HepG2 (cell line): ENCODE results near the gene RIPOR3. TPM values are rescaled to one million over a fixed set of nuclear protein-coding genes. Genes with fewer than 3 reads are reported as not detected.

Experiments used
- CAMTA2 ChIP-seq: sonication (generic); formaldehyde crosslinking; IDR thresholded peaks from 2 replicates; pipeline ENCODE4 v1.4.0; 2020; ENCODE audit warnings: mild to moderate bottlenecking, missing genetic modification reagents, borderline replicate concordance
- CBFB ChIP-seq: sonication (generic); formaldehyde crosslinking; IDR thresholded peaks from 2 replicates; pipeline ENCODE4 v1.4.0; 2020; ENCODE audit warnings: missing genetic modification reagents
- KDM3A ChIP-seq: IDR thresholded peaks from 2 replicates; pipeline ENCODE4 v1.6.1; 2018; ENCODE audit warnings: low read depth, missing compliant biosample characterization
- MBNL3 ChIP-seq: fragments of 250-450 bp; sonication (Bioruptor Pico); conservative IDR thresholded peaks from 2 replicates; pipeline ENCODE4 v1.8.0; 2022; ENCODE audit warnings: mild to moderate bottlenecking, inconsistent platforms
- RBM22 ChIP-seq: fragments of 200-400 bp; formaldehyde crosslinking; optimal IDR thresholded peaks from 2 replicates; pipeline ENCODE3; 2017; ENCODE audit warnings: mild to moderate bottlenecking, low read length, moderate library complexity
- RXRA ChIP-seq: sonication (generic); formaldehyde crosslinking; IDR thresholded peaks from 2 replicates; pipeline ENCODE4 v1.5.1; 2020; ENCODE audit warnings: missing genetic modification reagents
- SAP130 ChIP-seq: IDR thresholded peaks from 2 replicates; pipeline ENCODE4 v1.6.1; 2016; ENCODE audit warnings: low read depth
- SCMH1 ChIP-seq: sonication (generic); formaldehyde crosslinking; IDR thresholded peaks from 2 replicates; pipeline ENCODE4 v1.9.0; 2021; ENCODE audit warnings: missing genetic modification reagents, mild to moderate bottlenecking, borderline replicate concordance
- STAT5B ChIP-seq: sonication (generic); formaldehyde crosslinking; IDR thresholded peaks from 2 replicates; pipeline ENCODE4 v1.4.0; 2020; ENCODE audit warnings: missing genetic modification reagents
- ZNF263 ChIP-seq: sonication (generic); formaldehyde crosslinking; IDR thresholded peaks from 2 replicates; pipeline ENCODE4 v1.4.0; 2020; ENCODE audit warnings: missing genetic modification reagents
- ZNF343 ChIP-seq: sonication (generic); formaldehyde crosslinking; IDR thresholded peaks from 2 replicates; pipeline ENCODE4 v1.4.0; 2020; ENCODE audit warnings: mild to moderate bottlenecking, missing genetic modification reagents
- ZNF468 ChIP-seq: sonication (generic); formaldehyde crosslinking; IDR thresholded peaks from 2 replicates; pipeline ENCODE4 v1.8.0; 2022; ENCODE audit warnings: mild to moderate bottlenecking, moderate library complexity, missing genetic modification reagents
- ZNF670 ChIP-seq: sonication (generic); formaldehyde crosslinking; IDR thresholded peaks from 2 replicates; pipeline ENCODE4 v1.8.0; 2022; ENCODE audit warnings: mild to moderate bottlenecking, missing genetic modification reagents, borderline replicate concordance
- polyA plus RNA-seq, 8 experiments: library from polyadenylated mRNA; depleted of rRNA in 3 of 8; stranded (reverse) in 7 of 8; unstranded in 1 of 8; fragments of >200 nt; fragmentation: Illumina TruSeq in 4 of 8; extraction: Trizol in 4 of 8; gene quantifications; 2 replicates each; pipeline versions ENCODE4 v1.2.1 to v1.2.3, GENCODE V29; 2011 to 2016; ENCODE audit warnings: low read depth in 4 of 8, missing spikeins in 1 of 8, mixed read lengths in 1 of 8; ENCODE audit not compliant: insufficient read depth in 1 of 8
- total RNA-seq, 5 experiments: library from RNA; depleted of rRNA; stranded (reverse); fragments of >200 nt; fragmentation: Illumina TruSeq; extraction: Trizol; gene quantifications; 2 replicates each; pipeline ENCODE4 v1.2.3, GENCODE V29; 2016; ENCODE audit warnings: low read depth in 1 of 5
- TF ChIP-seq, protein P1 (sequence below): sonication (generic); formaldehyde crosslinking; IDR thresholded peaks from 2 replicates; pipeline ENCODE4 v1.5.0; 2020; ENCODE audit warnings: mild to moderate bottlenecking, missing genetic modification reagents, moderate library complexity
- TF ChIP-seq, protein P2 (sequence below): sonication (generic); formaldehyde crosslinking; IDR thresholded peaks from 2 replicates; pipeline ENCODE4 v1.4.0; 2020; ENCODE audit warnings: missing genetic modification reagents
- TF ChIP-seq, protein P3 (sequence below): sonication (generic); formaldehyde crosslinking; IDR thresholded peaks from 2 replicates; pipeline ENCODE4 v1.4.0; 2020; ENCODE audit warnings: missing genetic modification reagents
- TF ChIP-seq, protein P4 (sequence below): sonication (generic); formaldehyde crosslinking; IDR thresholded peaks from 2 replicates; pipeline ENCODE4 v1.4.0; 2020; ENCODE audit warnings: missing genetic modification reagents
- TF ChIP-seq, protein P5 (sequence below): sonication (generic); formaldehyde crosslinking; IDR thresholded peaks from 2 replicates; pipeline ENCODE4 v1.4.0; 2020; ENCODE audit warnings: missing genetic modification reagents
- TF ChIP-seq, protein P6 (sequence below): sonication (generic); formaldehyde crosslinking; IDR thresholded peaks from 2 replicates; pipeline ENCODE4 v1.5.1; 2020; ENCODE audit warnings: mild to moderate bottlenecking, moderate library complexity, missing genetic modification reagents
- TF ChIP-seq, protein P7 (sequence below): IDR thresholded peaks from 2 replicates; pipeline ENCODE4 v1.6.1; 2016; ENCODE audit warnings: mild to moderate bottlenecking, missing biosample characterization, missing genetic modification reagents

The RIPOR3 gene
- total and polyA plus RNA-seq, 2 of the 13 experiments (the other 11 are each of a cell fraction or from before 2014, with no cell fraction given): 0.18 TPM; not detected in 1

DNA sequence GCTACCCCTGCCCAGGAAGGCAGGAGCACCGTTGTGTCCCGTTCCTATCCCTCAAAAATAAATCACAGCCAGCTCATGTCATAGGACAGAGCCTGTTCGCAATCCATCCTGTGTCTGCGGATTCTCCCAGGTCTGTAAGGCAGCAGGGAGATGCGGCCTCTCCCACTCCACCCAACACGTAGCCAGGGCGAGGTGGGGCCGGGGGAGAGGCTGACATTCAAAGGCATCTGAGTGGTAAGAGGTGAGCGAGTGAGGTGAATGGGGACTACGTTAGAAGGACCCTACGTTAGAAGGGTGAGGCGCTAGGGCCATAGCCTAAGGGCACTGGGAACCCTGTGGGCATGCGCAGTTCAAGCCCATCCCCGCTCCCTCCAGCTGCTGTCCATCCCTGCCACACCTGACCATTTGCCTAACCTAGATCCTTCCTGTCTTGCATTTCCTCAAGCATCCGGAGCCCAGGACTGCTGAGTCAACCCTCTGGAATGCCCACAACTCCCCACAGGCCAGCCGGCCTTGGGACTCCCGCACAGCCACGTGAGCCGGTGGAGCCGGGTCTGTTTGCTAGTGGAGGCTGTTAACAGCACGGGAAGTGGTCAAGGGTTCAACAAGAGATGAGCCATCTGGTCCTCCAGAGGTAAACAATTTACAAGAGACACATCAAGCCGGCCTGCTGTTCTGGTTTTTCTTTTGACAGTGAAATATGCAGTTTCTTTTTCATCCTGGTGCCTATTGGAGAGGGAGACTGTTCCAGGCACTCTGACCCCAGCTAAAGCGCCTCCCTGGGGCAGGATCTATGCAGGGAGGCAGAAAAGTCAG, 45.9 kb downstream of the RIPOR3 start (continued):
- TF ChIP-seq, protein P1, sequence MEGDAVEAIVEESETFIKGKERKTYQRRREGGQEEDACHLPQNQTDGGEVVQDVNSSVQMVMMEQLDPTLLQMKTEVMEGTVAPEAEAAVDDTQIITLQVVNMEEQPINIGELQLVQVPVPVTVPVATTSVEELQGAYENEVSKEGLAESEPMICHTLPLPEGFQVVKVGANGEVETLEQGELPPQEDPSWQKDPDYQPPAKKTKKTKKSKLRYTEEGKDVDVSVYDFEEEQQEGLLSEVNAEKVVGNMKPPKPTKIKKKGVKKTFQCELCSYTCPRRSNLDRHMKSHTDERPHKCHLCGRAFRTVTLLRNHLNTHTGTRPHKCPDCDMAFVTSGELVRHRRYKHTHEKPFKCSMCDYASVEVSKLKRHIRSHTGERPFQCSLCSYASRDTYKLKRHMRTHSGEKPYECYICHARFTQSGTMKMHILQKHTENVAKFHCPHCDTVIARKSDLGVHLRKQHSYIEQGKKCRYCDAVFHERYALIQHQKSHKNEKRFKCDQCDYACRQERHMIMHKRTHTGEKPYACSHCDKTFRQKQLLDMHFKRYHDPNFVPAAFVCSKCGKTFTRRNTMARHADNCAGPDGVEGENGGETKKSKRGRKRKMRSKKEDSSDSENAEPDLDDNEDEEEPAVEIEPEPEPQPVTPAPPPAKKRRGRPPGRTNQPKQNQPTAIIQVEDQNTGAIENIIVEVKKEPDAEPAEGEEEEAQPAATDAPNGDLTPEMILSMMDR: peak; percentile 35; the same call in 1 of the 2 replicates
- TF ChIP-seq KDM3A (peak; percentile 99), SCMH1 (CRISPR knock-in tag) (no peak), CBFB (peak; percentile 76), CAMTA2 (CRISPR knock-in tag) (0 out of 2 replicates have a peak, but pooled peaks have one; percentile 24), RBM22 (no peak), ZNF670 (CRISPR knock-in tag) (peak; percentile 98), RXRA (CRISPR knock-in tag) (peak; percentile 93), ZNF343 (peak; percentile 88; the same call in 1 of the 2 replicates), ZNF263 (CRISPR knock-in tag) (peak; percentile 65), STAT5B (CRISPR knock-in tag) (no peak), MBNL3 (CRISPR knock-in tag) (no peak), ZNF468 (CRISPR knock-in tag) (0 out of 2 replicates have a peak, but pooled peaks have one; percentile 82), SAP130 (peak; percentile 99)
- TF ChIP-seq, protein P2, sequence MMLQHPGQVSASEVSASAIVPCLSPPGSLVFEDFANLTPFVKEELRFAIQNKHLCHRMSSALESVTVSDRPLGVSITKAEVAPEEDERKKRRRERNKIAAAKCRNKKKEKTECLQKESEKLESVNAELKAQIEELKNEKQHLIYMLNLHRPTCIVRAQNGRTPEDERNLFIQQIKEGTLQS: peak; percentile 100
- TF ChIP-seq, protein P3, sequence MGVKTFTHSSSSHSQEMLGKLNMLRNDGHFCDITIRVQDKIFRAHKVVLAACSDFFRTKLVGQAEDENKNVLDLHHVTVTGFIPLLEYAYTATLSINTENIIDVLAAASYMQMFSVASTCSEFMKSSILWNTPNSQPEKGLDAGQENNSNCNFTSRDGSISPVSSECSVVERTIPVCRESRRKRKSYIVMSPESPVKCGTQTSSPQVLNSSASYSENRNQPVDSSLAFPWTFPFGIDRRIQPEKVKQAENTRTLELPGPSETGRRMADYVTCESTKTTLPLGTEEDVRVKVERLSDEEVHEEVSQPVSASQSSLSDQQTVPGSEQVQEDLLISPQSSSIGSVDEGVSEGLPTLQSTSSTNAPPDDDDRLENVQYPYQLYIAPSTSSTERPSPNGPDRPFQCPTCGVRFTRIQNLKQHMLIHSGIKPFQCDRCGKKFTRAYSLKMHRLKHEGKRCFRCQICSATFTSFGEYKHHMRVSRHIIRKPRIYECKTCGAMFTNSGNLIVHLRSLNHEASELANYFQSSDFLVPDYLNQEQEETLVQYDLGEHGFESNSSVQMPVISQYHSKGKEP (CRISPR knock-in tag): no peak
- TF ChIP-seq, protein P4, sequence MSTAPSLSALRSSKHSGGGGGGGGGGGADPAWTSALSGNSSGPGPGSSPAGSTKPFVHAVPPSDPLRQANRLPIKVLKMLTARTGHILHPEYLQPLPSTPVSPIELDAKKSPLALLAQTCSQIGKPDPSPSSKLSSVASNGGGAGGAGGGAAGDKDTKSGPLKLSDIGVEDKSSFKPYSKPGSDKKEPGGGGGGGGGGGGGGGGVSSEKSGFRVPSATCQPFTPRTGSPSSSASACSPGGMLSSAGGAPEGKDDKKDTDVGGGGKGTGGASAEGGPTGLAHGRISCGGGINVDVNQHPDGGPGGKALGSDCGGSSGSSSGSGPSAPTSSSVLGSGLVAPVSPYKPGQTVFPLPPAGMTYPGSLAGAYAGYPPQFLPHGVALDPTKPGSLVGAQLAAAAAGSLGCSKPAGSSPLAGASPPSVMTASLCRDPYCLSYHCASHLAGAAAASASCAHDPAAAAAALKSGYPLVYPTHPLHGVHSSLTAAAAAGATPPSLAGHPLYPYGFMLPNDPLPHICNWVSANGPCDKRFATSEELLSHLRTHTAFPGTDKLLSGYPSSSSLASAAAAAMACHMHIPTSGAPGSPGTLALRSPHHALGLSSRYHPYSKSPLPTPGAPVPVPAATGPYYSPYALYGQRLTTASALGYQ: peak; percentile 93
- TF ChIP-seq, protein P5, sequence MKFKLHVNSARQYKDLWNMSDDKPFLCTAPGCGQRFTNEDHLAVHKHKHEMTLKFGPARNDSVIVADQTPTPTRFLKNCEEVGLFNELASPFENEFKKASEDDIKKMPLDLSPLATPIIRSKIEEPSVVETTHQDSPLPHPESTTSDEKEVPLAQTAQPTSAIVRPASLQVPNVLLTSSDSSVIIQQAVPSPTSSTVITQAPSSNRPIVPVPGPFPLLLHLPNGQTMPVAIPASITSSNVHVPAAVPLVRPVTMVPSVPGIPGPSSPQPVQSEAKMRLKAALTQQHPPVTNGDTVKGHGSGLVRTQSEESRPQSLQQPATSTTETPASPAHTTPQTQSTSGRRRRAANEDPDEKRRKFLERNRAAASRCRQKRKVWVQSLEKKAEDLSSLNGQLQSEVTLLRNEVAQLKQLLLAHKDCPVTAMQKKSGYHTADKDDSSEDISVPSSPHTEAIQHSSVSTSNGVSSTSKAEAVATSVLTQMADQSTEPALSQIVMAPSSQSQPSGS (CRISPR knock-in tag): peak; percentile 87
- TF ChIP-seq, protein P6, sequence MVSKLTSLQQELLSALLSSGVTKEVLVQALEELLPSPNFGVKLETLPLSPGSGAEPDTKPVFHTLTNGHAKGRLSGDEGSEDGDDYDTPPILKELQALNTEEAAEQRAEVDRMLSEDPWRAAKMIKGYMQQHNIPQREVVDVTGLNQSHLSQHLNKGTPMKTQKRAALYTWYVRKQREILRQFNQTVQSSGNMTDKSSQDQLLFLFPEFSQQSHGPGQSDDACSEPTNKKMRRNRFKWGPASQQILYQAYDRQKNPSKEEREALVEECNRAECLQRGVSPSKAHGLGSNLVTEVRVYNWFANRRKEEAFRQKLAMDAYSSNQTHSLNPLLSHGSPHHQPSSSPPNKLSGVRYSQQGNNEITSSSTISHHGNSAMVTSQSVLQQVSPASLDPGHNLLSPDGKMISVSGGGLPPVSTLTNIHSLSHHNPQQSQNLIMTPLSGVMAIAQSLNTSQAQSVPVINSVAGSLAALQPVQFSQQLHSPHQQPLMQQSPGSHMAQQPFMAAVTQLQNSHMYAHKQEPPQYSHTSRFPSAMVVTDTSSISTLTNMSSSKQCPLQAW (CRISPR knock-in tag): peak; percentile 100
- TF ChIP-seq, protein P7, sequence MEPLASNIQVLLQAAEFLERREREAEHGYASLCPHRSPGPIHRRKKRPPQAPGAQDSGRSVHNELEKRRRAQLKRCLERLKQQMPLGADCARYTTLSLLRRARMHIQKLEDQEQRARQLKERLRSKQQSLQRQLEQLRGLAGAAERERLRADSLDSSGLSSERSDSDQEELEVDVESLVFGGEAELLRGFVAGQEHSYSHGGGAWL (CRISPR knock-in tag): peak; percentile 84; the same call in 1 of the 2 replicates
